GM18870 (cell line): Measurements from ENCODE around the gene CD109.
"Not testable (repeated sequence)": the region's sequence is repeated elsewhere in the genome, so short reads cannot be mapped to it uniquely, and the experiment has no call there.

Experiments
- ATAC-seq: cut with Tn5 transposase; IDR thresholded peaks from one replicate; pipeline ENCODE4 v1.9.1; 2021; ENCODE audit warnings: moderate library complexity; ENCODE audit not compliant: unreplicated experiment

CD109 gene

DNA sequence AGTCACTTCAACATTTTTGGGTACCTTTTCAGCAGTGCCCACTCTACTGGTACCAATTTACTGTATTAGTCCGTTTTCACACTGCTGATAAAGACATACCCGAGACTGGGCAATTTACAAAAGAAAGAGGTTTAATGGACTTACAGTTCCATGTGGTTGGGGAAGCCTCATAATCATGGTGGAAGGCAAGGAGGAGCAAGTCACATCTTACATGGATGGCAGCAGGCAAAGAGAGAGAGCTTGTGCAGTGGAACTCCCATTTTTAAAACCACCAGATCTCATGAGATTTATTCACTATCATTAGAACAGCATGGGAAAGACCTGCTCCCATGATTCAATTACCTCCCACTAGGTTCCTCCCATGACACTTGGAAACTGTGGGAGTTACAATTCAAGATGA lies 12.4 kb upstream of the CD109 start:
- ATAC-seq = not testable (repeated sequence)

DNA sequence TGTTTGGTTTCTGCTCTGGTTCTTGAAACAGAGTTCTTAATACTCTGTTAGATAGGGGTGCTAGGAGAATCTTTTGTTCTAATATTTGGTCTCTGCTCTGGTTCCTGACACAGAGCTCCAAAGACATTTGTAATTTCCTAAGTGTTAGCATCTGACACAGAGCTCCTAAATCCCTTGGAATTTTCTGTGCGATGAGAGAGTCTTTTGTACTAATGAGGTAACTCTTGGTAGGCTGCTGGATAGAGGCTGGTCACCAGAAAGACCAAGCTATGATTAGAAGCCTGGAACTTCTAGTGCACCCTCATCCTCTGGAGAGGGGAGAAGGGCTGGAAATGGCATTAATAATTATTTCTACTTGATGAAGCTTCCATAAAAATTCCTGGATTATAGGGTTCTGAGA lies 7.7 kb upstream of the CD109 start:
- no peak for ATAC-seq

DNA sequence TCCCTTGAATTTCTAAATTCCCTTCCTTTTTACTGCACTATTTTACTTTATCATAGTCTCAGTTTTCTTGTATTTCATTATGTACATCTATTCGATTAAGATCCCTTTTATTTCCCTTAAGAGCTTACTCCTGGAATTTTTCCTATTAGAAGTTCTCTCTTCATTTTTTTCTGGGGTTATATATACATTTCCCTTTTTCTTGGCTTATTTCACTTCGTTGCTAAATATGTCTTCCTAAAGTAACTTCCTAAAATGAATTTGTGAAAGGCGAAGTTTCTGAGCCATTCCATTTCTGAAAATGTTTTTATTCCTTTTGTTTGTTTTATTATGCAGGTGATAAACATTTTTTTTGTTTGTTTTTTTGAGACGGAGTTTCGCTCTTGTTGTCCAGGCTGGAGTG lies 5.9 kb upstream of the CD109 start:
- no peak for ATAC-seq

DNA sequence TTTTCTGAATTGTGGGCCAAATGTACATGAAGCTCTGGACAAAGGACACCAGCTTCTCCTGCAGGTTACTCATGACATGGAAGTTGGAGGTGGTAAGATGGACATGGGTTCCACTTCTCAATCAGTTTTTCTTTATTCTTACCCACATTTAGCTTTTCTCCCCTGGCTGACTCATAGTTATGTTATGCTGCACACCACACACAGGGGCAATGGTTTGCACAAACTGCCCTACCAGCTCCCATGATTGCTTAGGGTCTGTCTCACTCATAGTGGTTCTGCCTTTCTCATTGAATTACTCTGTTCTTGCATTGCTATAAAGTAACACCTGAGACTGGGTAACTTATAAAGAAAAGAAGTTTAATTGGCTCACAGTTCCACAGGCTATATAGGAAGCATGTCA lies 4.5 kb upstream of the CD109 start:
- no peak for ATAC-seq

DNA sequence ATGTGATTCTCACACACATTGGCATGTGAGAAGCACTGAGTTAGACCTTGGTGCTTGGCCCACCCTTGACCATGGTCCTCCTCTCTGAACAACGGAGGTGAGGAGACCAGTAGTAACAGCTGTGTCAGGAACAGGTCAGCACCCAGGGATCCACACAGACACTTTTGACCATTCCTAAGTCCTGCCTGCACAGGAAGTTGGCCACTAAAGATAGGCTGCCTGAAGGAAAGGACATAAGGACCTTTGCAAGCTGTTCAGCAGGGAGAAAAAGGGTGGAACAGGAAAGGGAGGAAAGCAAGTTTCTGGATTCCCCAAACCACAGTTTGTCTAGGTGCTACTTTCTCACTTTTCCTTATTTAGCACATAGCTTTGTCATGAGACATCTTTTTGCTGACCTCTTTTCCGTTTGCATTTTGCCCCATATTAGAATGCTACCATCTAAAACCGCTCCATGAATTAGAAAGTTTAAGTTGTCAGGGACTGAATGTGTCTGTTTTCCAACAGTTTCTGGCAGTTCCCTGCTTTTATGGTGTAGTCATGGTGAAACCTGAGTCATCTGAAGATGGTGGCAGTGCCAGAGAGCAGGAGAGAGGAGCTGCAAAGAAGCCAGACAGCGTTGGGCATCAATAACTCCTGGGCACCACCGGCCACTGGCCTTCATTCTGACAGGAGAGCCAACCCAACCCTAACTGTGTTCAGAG lies 1.1 kb upstream of the CD109 start:
- no peak for ATAC-seq

DNA sequence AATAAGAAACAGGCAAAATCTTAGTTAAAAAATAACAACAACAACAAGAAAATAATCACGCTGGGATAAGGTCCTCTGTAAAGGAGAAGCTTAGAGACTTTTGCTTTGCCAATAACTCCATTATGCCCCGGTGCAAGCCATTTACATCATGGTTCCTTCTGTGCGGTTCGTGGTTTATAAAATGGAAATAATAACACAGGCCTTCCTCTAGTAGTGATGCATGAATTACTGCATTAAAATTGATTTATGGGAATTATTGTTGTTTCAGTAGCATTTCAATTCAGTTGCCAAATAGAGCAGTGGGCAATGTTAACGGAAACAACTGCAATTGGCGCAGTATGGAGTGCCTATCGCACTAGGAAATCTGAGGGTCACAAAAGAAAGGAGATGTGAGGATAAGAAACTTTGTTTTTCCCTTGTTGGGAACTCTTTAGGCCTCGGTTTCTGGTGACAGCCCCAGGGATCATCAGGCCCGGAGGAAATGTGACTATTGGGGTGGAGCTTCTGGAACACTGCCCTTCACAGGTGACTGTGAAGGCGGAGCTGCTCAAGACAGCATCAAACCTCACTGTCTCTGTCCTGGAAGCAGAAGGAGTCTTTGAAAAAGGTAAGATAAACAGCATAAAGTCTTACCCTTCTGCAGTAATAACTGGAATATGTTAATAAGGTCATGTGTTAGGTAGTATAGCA lies 1.1 kb downstream of the CD109 start:
- no peak for ATAC-seq

DNA sequence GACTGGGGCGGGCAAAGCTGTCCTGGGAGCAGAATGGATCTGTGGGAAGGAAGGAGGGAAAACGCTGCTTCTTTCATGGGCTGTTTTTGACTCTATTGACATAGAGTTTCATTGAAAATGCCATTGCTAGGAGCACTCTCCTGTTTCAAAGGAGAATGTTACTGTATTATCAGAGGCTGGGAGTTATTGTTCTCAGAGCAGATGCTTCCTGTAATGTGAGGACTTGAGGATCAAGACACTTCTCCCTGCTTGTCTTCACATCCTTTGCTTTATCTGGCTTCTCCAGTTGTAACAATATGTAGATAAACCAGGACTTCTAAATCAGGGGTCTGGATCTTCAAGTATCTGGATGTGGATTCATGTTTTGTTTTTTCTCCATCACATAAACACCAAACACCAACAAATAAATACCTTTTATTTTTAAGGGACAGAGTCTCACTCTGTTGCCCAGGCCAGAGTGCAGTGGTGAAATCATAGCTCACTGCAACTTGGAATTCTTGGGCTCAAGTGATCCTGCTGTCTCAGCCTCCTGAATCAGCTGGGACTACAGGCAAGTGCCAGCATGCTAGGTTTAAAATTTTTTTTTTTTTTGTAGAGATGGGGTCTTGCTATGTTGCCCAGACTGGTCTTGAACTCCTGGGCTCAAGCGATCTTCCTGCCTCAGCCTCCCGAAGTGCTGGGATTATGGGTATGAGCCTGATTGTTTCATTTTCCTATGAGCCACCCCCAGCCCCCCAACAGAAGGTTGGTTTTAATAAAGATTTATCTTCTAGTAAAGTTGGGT lies 3.9 kb downstream of the CD109 start:
- ATAC-seq = no peak

DNA sequence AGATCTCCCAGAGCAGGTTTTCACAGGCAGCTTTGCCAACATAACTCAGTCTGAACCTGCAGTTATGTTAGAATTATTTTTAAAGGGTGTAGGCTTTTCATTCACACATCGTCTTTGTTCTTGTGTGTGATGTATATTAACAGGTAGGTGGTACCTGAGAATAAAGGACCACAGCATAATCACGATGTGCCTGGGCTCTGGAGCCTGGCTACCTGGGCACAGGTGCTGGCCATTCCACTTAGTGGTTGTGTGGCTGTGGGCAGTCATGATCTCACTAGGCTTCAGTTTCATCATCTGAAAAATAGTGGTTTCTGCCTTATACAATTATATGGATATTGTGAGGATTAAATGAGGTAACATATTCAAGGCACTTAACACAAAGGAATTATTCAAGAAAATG lies 6.4 kb downstream of the CD109 start:
- no peak for ATAC-seq

DNA sequence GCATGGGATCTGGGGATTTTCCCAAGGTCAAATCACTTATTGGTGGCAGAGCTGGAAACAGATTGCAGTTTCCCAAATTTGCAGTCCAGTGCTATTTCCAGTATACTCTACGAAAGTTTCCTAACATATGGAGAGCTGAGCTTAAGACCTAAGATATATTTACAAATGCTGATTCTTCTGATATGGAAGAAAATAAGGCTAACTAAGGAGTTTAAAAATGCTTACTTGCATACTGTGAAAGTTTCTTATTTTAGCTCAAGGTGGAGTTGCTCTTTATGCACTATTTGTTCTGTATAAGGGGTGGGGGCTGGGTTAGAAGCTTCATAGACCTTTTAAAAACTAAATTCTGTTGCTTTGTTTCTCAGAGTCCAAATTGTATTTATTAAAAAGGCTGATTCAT lies 7.5 kb downstream of the CD109 start:
- ATAC-seq = no peak

DNA sequence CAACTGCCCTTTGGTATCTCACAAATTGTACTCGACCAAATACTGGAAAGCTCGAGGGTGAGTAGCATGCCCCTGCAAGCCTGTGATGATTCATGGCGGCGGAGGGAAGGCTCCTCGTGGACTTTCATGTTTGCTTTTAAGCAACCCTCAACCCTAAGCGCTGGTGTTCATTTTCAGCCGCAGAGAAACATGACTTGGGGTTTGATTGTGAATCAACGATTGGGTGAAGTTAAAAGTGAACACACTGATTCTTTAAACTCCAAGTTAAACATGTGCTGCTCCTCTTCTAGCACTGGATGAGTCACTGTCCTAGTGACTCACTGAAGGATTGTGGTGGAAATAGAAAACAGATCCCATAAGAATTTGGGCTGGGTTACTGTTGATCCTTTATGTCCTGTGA lies 8.3 kb downstream of the CD109 start:
- ATAC-seq = no peak

DNA sequence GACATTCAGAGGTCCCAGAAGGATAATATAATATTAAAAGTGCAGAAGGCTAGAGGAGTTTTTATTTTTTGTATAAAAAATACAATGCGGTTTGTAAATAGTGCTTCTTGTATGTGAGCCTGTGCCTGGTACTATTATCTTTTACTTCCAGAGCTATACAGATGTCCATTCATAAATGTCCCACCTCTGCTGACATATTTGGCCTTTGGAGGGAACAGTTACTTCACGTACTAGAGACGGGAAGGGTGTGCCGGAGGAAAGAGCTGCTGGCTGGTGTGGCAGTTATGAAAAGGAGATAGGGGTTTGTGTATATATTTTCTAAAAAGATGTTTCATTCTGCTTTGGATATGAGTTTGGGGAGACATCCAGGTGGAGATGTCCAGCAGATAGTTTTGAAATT lies 8.8 kb downstream of the CD109 start:
- no peak for ATAC-seq

DNA sequence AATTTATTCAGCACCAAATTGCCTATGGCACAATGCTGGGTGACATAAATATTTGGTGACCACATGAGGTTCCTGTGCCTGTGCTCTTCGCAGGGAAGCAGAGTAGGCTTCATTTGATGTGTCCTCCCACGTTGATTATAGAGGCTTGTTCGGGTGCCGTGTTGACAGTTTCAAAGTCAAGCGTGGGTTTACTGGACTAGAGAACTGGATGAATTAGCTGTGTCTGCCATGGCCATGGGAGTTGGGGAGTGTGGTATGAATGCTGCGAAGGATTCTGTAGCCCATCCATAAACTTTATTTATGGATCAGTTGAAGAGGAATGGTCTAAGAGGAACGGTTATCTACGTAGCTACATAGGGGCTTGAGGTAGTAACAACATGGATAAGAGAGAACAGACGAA lies 11.0 kb downstream of the CD109 start:
- ATAC-seq = no peak

DNA sequence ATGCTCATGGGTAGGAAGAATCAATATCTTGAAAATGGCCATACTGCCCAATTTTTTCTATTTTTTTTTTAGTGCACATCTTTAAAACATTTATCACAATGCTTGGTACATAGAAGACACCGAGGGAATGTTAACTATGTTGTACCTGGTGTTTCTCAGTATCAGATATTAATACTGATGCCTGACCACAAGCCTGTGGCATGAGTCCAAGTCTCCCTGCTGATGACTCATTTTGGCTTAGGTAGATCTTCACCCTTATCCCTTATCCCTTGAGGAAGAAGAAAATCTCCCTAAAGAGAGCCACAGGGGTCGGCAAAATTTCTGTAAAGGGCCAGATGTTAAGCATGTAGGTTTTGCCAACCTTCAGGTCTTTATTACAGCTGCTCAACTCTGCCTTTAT lies 14.5 kb downstream of the CD109 start:
- no peak for ATAC-seq

DNA sequence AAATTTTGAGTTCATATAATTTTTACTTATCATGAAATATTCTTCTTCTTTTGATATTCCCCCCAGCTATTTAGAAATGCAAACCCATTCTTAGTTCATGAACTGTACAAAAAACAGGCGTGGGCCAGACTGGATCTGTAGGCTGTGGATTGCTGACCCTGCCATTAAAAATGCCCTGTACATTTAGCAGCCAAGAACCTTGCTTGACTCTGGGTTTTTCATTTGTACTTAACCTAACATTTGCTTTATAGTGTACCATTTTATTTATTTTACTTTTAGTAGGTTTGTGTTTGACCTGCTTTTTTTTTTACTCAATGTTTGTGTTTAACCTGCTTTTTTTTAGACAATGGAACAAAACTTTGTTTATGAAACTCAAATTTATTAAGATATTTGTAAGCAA lies 14.9 kb downstream of the CD109 start:
- ATAC-seq = no peak

DNA sequence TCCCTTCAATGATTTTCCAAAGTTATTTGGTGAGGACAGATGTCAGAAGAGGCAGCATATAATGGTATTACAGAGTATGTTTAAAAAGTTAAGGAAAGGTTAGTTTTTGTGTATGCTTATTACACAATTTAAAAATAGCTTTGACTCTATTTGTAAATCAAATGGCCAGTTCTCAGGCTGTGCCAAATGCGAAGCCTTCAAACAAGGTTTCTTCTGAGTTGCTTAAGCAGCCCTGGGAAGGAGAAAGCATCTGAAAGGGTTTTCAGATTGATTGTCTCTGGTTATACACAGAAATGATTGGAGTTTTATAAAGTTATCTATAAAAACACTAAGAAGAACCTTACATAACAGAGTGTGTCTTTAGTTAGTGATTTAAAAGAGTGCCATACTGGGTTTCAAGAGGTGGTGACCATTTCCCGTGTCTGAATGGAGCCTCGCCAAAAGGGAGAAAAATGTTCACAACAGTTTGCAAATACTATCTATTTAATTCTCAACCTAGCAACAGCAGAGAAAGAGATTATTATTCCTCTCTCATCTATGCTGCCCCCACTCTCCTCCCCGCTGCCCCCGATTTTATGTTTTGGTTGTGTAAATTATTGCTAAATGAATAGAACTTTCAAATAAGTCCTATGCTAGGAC lies 16.7 kb downstream of the CD109 start:
- ATAC-seq = no peak

DNA sequence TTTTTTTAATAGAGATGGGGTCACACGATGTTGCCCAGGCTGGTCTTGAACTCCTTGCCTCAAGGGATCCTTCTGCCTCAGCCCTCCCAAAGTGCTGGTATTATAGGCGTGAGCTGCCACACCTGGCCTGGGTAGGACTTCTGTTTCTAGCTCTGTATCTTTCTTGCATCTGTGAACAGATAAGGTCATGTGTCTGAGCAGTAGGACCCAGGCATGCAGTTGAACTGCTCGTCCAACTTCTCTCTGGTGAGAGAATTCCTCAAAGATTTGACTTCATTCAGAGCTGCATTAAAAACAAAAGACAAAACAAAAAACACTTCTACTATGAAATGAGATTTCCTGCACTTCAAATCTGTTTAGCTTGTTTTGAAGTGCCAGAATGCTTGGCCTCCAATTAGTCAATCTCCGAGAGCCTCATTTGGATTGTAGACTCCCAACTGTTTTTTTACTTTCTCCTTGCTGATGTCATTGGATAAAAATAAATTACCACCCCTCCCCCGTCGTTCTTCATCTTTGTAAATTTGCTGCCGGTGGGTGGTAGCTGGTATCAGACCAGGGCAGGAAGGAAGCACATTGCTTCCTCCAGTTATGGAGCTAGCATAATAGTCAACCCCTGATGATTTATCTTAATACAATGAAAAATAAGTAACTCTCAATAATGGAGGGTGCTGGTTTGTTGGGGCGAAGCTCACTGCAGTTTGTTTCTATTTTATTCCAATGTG lies 17.6 kb downstream of the CD109 start:
- ATAC-seq = no peak

DNA sequence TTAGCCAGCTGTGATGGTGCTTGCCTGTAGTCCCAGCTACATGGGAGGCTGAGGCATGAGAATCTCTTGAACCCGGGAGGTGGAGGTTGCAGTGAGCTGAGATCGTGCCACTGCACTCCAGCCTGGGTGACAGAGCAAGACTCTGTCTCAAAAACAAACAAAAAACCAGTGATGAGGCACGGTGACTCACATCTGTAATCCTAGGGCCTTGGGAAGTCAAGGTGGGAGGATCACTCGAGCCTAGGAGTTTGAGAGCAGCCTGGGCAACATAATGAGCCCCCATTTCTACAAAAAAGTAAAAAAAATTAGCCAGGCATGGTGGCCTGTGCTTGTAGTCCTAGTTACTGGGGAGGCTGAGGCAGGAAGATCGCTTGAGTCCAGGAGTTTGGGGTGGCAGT lies 19.1 kb downstream of the CD109 start:
- not testable (repeated sequence) for ATAC-seq

DNA sequence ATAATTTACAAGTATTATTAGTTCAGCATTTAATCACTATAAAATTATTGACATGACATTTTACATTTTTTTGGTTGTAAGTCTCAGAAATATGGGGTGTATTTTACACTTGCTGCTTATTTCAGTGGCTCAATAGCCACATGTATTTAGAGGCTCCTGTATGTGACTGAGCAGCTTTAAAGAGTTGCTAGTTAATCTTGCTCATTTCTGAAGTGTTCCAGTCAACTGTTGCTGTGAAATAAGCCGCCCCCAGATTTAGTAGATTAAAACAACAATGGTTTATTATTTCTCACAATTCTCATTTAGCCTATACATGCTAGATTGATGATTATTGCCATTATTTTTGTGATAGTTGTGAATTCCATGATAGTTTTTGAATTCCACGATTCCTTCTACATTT lies 23.0 kb downstream of the CD109 start:
- ATAC-seq = no peak

DNA sequence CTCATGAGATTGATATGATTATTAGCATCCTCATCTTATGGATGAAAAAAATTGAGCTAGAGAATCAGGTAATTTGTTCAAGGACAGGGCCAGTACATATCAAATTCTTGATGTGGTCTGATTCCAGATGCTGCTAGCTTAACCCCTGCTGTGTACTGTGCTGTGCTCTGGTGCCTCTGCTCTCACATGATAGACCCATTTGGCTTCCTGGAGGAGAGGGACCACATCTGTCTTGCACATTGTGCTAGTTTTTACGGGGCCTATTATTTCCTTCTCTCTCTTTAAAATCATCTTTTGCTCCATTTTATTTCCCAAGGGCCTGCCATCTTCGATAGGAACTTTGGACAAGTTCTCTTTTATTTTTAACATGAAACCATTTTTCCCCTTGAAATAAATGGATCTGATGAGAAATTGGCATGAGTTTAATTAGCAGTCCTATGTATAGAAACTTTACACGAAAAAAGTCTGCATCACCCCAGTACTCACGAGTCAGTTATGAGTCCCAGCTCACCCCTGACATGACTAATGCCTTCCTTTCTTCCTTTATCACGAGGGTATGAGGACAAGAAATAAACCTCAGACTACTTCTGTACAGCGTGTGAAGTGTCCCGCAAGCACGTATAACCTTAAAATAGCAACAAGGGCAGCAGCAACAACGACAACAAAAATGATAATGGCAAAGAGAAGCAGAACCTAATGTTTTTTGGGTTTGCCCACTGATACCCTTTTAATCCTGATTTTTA lies 26.5 kb downstream of the CD109 start:
- peak; percentile 82 for ATAC-seq

DNA sequence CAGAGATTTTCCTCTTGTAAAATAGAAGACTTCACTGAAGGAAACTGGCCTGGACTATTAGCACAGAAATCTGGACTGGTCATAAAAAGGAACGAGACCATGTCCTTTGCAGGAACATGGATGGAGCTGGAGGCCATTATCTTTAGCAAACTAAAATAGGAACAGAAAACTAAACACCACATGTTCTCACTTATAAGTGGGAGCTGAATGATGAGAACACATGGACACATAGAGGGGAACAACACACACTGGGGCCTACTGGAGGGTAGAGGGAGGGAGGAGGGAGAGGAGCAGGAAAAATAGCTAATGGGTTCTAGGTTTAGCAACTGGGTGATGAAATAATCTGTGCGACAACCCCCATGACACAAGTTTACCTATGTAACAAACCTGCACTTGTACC lies 27.5 kb downstream of the CD109 start:
- not testable (repeated sequence) for ATAC-seq
